ENCODE data around the gene VPS26C. TPM values are rescaled to one million over a fixed set of nuclear protein-coding genes. Genes with fewer than 3 reads are reported as not detected.
"Not testable (repeated sequence)": the region's sequence is repeated elsewhere in the genome, so short reads cannot be mapped to it uniquely, and the experiment has no call there.

The VPS26C gene
- total and polyA plus RNA-seq, 4 donors = 32.4 to 61.6 (median 42.2) TPM

DNA sequence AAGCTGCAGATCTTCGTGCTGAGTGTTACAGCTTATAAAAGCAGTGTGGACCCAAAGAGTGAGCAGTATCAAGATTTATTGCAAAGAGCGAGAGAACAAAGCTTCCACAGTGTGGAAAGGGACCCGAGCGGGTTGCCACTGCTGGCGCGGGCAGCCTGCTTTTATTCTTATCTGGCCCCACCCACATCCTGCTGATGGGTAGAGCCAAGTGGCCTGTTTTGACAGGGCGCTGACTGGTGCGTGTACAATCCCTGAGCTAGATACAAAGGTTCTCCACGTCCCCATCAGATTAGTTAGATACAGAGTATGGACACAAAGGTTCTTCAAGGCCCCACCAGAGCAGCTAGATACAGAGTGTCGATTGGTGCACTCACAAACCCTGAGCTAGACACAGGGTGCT lies 15.5 kb upstream of the VPS26C start:
- WGBS, 2 donors = 65 to 69% methylated on average over 10 of the region's 10 CpGs
- H3K27me3 ChIP-seq (ENCODE audit: control insufficient read depth in 1 of 2, insufficient read depth in 2 of 2, low read length in 1 of 2); H3K4me3 ChIP-seq (ENCODE audit: low read length in 2 of 2); H3K36me3 ChIP-seq (ENCODE audit: control insufficient read depth in 1 of 2, insufficient read depth in 2 of 2, low read length in 1 of 2); H3K27ac ChIP-seq (ENCODE audit: low read depth in 1 of 2, low read length in 2 of 2); H3K4me1 ChIP-seq (ENCODE audit: control insufficient read depth in 1 of 2, insufficient read depth in 2 of 2, low read length in 2 of 2); H3K9me3 ChIP-seq (ENCODE audit: control insufficient read depth, low read length); intact Hi-C loops (cut with DNase I); ATAC-seq (ENCODE audit: low FRiP score): not testable (repeated sequence)
- DNase-seq = peak in 1 of 2 donors; percentile 45

DNA sequence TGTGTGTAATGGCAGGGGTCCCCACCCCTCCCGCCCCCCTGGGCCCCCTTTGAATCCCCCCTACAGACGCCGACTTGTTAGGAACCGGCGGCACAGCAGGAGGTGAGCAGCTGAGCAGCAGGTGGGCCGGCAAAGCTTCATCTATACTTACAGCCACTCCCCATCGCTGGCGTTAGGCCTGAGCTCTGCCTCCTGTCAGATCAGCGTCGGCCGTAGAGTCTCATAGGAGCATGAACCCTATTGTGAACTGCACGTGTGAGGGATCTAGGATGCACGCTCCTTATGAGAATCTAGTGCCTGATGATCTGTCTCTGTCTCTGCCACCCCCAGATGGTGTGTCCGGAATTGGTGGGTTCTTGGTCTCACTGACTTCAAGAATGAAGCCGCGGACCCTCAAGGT lies 14.9 kb upstream of the VPS26C start:
- H3K4me1 ChIP-seq (ENCODE audit: control insufficient read depth in 1 of 2, insufficient read depth in 2 of 2, low read length in 2 of 2) = no peaks in the 10 kb centered on the region
- WGBS, 2 donors = 38 to 39% methylated on average over 15 to 16 of the region's 16 CpGs
- no peak overlapping the region for H3K4me3 ChIP-seq (ENCODE audit: low read length in 2 of 2)
- no peaks in the 10 kb centered on the region for H3K36me3 ChIP-seq (ENCODE audit: control insufficient read depth in 1 of 2, insufficient read depth in 2 of 2, low read length in 1 of 2)
- DNase-seq (peak in 1 of 2 donors; percentile 45), ATAC-seq (ENCODE audit: low FRiP score) (no peak)
- H3K27ac ChIP-seq (ENCODE audit: low read depth in 1 of 2, low read length in 2 of 2) = no peak overlapping the region
- intact Hi-C loops (cut with DNase I) = no loop called here
- H3K27me3 ChIP-seq (ENCODE audit: control insufficient read depth in 1 of 2, insufficient read depth in 2 of 2, low read length in 1 of 2) = no peaks in the 10 kb centered on the region
- H3K9me3 ChIP-seq (ENCODE audit: control insufficient read depth, low read length) = no peaks in the 10 kb centered on the region

DNA sequence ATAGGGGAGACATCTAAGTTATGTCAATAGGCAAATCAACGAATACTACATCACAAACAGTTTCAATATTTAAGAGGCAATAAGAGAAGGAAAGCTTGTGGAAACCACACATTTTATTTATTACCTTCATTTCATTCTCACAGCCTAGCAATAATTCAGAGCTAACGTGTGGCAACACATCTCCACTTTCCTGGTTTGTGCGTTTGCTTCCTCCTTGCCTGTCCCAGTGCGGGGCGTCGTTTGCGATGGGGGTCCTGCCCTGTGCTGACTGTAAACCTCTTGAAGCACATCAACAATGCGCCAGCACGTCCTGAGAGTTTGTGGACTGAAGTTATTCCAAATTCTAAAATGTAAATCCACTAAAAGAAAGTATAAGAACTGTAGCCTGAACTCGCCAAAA lies 14.4 kb upstream of the VPS26C start:
- no peak overlapping the region for H3K4me3 ChIP-seq (ENCODE audit: low read length in 2 of 2)
- 46 to 55% methylated on average over 10 of the region's 10 CpGs for WGBS, 2 donors
- intact Hi-C loops (cut with DNase I) = no loop called here

DNA sequence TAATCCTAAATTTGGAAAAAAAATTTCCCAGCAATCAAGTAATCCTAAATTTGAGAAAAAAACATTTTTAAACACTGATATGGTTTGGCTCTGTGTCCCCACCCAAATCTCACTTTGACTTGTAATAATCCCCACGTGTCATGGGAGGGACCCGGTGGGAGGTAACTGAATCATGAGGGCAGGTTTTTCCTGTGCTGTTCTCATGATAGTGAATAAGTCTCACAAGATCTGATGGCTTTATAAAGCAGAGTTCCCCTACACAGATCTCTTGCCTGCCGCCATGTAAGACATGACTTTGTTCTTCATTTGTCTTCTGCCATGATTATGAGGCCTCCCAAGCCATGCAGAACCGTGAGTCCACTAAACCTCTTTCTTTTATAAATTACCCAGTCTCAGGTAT lies 12.1 kb upstream of the VPS26C start:
- H3K27me3 ChIP-seq (ENCODE audit: control insufficient read depth in 1 of 2, insufficient read depth in 2 of 2, low read length in 1 of 2); intact Hi-C loops (cut with DNase I); H3K36me3 ChIP-seq (ENCODE audit: control insufficient read depth in 1 of 2, insufficient read depth in 2 of 2, low read length in 1 of 2); H3K27ac ChIP-seq (ENCODE audit: low read depth in 1 of 2, low read length in 2 of 2); H3K9me3 ChIP-seq (ENCODE audit: control insufficient read depth, low read length); H3K4me3 ChIP-seq (ENCODE audit: low read length in 2 of 2); ATAC-seq (ENCODE audit: low FRiP score); H3K4me1 ChIP-seq (ENCODE audit: control insufficient read depth in 1 of 2, insufficient read depth in 2 of 2, low read length in 2 of 2); DNase-seq: not testable (repeated sequence)
- 91 to 92% methylated on average over 4 of the region's 4 CpGs for WGBS, 2 donors

More for the DNA sequence above, 14.4 kb upstream of the VPS26C start:
- H3K4me1 ChIP-seq (ENCODE audit: control insufficient read depth in 1 of 2, insufficient read depth in 2 of 2, low read length in 2 of 2) = no peaks in the 10 kb centered on the region
- no peaks in the 10 kb centered on the region for H3K36me3 ChIP-seq (ENCODE audit: control insufficient read depth in 1 of 2, insufficient read depth in 2 of 2, low read length in 1 of 2)
- no peak overlapping the region for H3K27ac ChIP-seq (ENCODE audit: low read depth in 1 of 2, low read length in 2 of 2)
- no peaks in the 10 kb centered on the region for H3K9me3 ChIP-seq (ENCODE audit: control insufficient read depth, low read length)
- no peaks in the 10 kb centered on the region for H3K27me3 ChIP-seq (ENCODE audit: control insufficient read depth in 1 of 2, insufficient read depth in 2 of 2, low read length in 1 of 2)
- ATAC-seq (ENCODE audit: low FRiP score) (no peak), DNase-seq (peak in 1 of 2 donors; percentile 39)

DNA sequence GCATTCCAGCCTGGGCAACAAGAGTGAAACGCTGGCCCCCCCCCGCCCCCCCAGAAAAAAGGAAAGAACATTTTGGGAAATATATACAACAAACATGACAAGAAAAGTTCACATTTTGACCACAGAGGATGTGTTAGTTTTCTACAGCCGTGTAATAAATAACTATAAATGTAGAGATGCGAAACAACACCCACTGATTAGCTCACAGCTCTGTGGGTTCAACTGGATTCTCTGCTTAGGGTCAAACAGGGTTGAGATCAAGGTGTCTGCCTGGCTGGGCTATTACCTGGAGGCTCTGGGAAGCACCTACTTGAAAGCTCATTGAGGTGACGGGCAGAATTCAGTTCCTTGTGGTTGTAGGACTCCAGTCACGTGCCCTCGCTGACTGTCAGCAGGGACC lies 11.1 kb upstream of the VPS26C start:
- H3K36me3 ChIP-seq (ENCODE audit: control insufficient read depth in 1 of 2, insufficient read depth in 2 of 2, low read length in 1 of 2) = no peaks in the 10 kb centered on the region
- intact Hi-C loops (cut with DNase I) = no loop called here
- no peak for ATAC-seq (ENCODE audit: low FRiP score)
- H3K4me3 ChIP-seq (ENCODE audit: low read length in 2 of 2) = no peak overlapping the region
- no peak overlapping the region for H3K27ac ChIP-seq (ENCODE audit: low read depth in 1 of 2, low read length in 2 of 2)
- no peak for DNase-seq
- H3K9me3 ChIP-seq (ENCODE audit: control insufficient read depth, low read length) = no peaks in the 10 kb centered on the region
- no peaks in the 10 kb centered on the region for H3K27me3 ChIP-seq (ENCODE audit: control insufficient read depth in 1 of 2, insufficient read depth in 2 of 2, low read length in 1 of 2)
- H3K4me1 ChIP-seq (ENCODE audit: control insufficient read depth in 1 of 2, insufficient read depth in 2 of 2, low read length in 2 of 2) = no peaks in the 10 kb centered on the region
- WGBS, 2 donors = 82 to 89% methylated on average over 6 to 7 of the region's 7 CpGs

DNA sequence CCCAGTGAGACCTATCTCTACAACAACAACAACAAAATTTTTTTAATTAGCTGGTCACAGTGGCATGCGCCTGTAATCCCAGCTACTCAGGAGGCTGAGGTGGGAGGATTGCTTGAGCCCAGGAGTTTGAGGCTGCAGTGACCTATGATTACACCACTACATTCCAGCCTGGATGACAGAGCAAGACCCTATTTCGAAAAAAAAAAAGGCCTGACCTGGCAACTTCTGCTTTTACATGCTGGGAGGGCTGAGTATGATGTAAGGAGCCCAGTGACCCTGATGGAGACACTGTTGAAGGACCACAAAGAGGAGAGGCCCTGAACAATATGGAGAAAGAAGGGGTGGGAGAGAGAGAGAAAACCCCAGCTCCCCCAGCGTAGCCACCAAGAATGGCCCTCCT lies 9.2 kb upstream of the VPS26C start:
- no peaks in the 10 kb centered on the region for H3K9me3 ChIP-seq (ENCODE audit: control insufficient read depth, low read length)
- H3K27ac ChIP-seq (ENCODE audit: low read depth in 1 of 2, low read length in 2 of 2) = no peak overlapping the region
- H3K4me1 ChIP-seq (ENCODE audit: control insufficient read depth in 1 of 2, insufficient read depth in 2 of 2, low read length in 2 of 2) = no peaks in the 10 kb centered on the region
- H3K4me3 ChIP-seq (ENCODE audit: low read length in 2 of 2) = no peak overlapping the region
- DNase-seq (no peak), ATAC-seq (ENCODE audit: low FRiP score) (no peak)
- 84 to 89% methylated on average over 3 of the region's 3 CpGs for WGBS, 2 donors
- H3K27me3 ChIP-seq (ENCODE audit: control insufficient read depth in 1 of 2, insufficient read depth in 2 of 2, low read length in 1 of 2) = no peaks in the 10 kb centered on the region
- intact Hi-C loops (cut with DNase I) = no loop called here
- H3K36me3 ChIP-seq (ENCODE audit: control insufficient read depth in 1 of 2, insufficient read depth in 2 of 2, low read length in 1 of 2) = no peaks in the 10 kb centered on the region

DNA sequence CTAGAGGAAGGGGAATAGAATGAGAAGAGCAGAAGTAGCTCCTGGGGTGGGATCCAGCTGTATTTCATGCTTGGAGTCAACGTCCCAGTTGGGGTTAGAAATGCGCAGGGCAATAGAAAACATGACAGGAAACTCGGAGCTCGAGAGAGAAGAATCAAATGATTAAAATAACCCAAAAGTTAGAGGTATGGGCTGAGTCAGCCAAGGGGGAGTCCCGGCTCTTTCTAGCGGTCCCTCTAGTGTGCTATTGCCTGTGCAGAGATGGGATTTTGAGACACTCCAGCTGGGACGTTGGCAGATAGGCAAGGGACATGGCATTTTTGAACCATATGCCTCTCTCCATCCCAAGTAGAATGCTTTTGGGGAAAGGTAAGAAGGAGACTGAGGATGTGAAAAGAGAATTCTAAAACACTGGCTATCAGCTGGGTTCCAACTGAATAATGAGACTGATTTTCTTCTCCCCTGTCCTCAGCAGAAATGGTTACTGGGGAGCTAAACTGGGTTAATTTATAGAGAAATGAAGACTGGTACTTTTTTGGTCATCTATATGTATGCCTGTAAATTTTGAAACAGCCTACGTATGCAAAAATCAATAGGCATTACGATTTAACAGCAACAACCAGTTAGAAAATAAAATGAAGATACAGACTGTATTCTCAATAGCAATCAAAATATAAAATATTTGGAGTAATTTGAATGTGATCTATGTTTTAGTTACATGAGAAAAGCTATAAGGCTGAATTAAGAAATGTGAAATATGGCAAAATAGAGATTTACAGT lies 7.0 kb upstream of the VPS26C start:
- DNase-seq (no peak), ATAC-seq (ENCODE audit: low FRiP score) (no peak)
- WGBS, 2 donors = 37 to 44% methylated on average over 9 of the region's 9 CpGs
- Histone ChIP-seq H3K9me3 (ENCODE audit: control insufficient read depth, low read length) (no peaks in the 10 kb centered on the region), H3K27me3 (ENCODE audit: control insufficient read depth in 1 of 2, insufficient read depth in 2 of 2, low read length in 1 of 2) (no peaks in the 10 kb centered on the region), H3K4me1 (ENCODE audit: control insufficient read depth in 1 of 2, insufficient read depth in 2 of 2, low read length in 2 of 2) (no peaks in the 10 kb centered on the region), H3K4me3 (ENCODE audit: low read length in 2 of 2) (no peak overlapping the region), H3K27ac (ENCODE audit: low read depth in 1 of 2, low read length in 2 of 2) (no peak overlapping the region), H3K36me3 (ENCODE audit: control insufficient read depth in 1 of 2, insufficient read depth in 2 of 2, low read length in 1 of 2) (no peaks in the 10 kb centered on the region)
- intact Hi-C loops (cut with DNase I) = no loop called here

DNA sequence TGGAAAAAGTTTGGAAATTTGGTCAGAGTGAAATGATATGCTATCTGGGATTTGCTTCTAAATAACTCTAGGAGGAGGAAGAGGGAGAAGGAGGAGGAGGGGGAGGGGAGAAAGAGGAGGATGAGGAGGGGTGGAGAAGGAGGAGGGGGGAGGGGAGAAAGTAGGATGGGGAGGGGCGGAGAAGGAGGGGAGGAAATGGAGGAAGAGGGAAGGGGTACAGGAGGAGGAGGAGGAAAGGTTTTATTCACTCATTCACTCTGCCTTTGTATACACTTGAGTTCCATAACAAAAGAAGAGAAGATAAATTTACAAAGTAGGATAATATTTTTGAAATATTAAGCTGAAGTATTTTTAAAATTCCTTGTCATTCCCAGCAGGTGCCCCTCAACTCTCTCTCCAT lies 6.3 kb upstream of the VPS26C start:
- Histone ChIP-seq H3K4me3 (ENCODE audit: low read length in 2 of 2) (no peak overlapping the region), H3K9me3 (ENCODE audit: control insufficient read depth, low read length) (no peaks in the 10 kb centered on the region), H3K27me3 (ENCODE audit: control insufficient read depth in 1 of 2, insufficient read depth in 2 of 2, low read length in 1 of 2) (no peaks in the 10 kb centered on the region), H3K36me3 (ENCODE audit: control insufficient read depth in 1 of 2, insufficient read depth in 2 of 2, low read length in 1 of 2) (no peaks in the 10 kb centered on the region), H3K27ac (ENCODE audit: low read depth in 1 of 2, low read length in 2 of 2) (no peak overlapping the region), H3K4me1 (ENCODE audit: control insufficient read depth in 1 of 2, insufficient read depth in 2 of 2, low read length in 2 of 2) (no peaks in the 10 kb centered on the region)
- ATAC-seq (ENCODE audit: low FRiP score) (no peak), DNase-seq (no peak)
- 25 to 50% methylated on average over 1 of the region's 1 CpG for WGBS, 2 donors
- intact Hi-C loops (cut with DNase I) = no loop called here

DNA sequence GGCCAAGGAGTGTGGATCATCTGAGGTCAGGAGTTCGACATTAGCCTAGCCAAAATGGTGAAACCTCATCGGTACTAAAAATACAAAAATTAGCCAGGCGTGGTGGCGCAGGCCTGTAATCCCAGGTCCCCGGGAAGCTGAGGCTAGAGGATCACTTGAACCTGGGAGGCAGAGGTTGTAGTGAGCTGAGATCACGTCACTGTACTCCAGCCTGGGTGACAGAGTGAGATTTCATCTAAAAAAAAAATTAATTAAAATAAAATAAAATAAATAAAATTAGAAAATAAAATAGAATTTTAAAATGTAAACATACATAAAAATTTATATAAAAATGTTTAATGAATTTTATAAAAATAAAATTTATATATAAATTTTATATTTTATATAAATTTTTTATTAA lies 5.8 kb upstream of the VPS26C start:
- intact Hi-C loops (cut with DNase I) = no loop called here

More for the DNA sequence above, 5.8 kb upstream of the VPS26C start:
- H3K27ac ChIP-seq (ENCODE audit: low read depth in 1 of 2, low read length in 2 of 2) = no peak overlapping the region
- H3K9me3 ChIP-seq (ENCODE audit: control insufficient read depth, low read length) = no peaks in the 10 kb centered on the region
- no peaks in the 10 kb centered on the region for H3K36me3 ChIP-seq (ENCODE audit: control insufficient read depth in 1 of 2, insufficient read depth in 2 of 2, low read length in 1 of 2)
- H3K27me3 ChIP-seq (ENCODE audit: control insufficient read depth in 1 of 2, insufficient read depth in 2 of 2, low read length in 1 of 2) = no peaks in the 10 kb centered on the region
- 95 to 96% methylated on average over 6 of the region's 6 CpGs for WGBS, 2 donors
- ATAC-seq (ENCODE audit: low FRiP score) = no peak
- no peak overlapping the region for H3K4me3 ChIP-seq (ENCODE audit: low read length in 2 of 2)
- no peaks in the 10 kb centered on the region for H3K4me1 ChIP-seq (ENCODE audit: control insufficient read depth in 1 of 2, insufficient read depth in 2 of 2, low read length in 2 of 2)
- DNase-seq = no peak
